ENCODE results near the gene BLMH. TPM values are rescaled to one million over a fixed set of nuclear protein-coding genes. Genes with fewer than 3 reads are reported as not detected.

The BLMH gene
- total RNA-seq, 4 donors from 2014 or later = 13.5 to 32.1 (median 20.4) TPM

GRCh38 chr17:30256756-30257506, 34.8 kb downstream of the BLMH start:
- Histone ChIP-seq H3K27ac (no peak overlapping the region), H3K9me3 (no peaks in the 10 kb centered on the region), H3K36me3 (peaks cover 0 to 16% (median 5%) of the 10 kb centered on the region in 4 donors), H3K4me3 (no peak overlapping the region), H3K4me1 (no peaks in the 10 kb centered on the region), H3K27me3 (no peaks in the 10 kb centered on the region)
- no peak for DNase-seq
- in situ Hi-C loops (cut with MboI; ENCODE audit: low pct_ligation_motif_present in 1 of 4, low pct_unique_long_range_greater_than_20kb in 1 of 4, low sequenced_read_pairs in 3 of 4) = no loop called here
- intact Hi-C loops (cut with DNase I; ENCODE audit: low total_unique reads) = no loop called here
- WGBS, 2 donors (ENCODE audit: low coverage in 1 of 2) = 83 to 87% methylated on average over 5 of the region's 5 CpGs
- TF ChIP-seq POLR2AphosphoS5 (IDR thresholded peaks at IDR 0.05) (no peak), POLR2A (IDR thresholded peaks at IDR 0.05) (no peak), EP300 (IDR thresholded peaks at IDR 0.05; ENCODE audit: low read depth) (no peak), CTCF (IDR thresholded peaks at IDR 0.05) (no peak)

GRCh38 chr17:30254150-30254549, 37.6 kb downstream of the BLMH start:
- Histone ChIP-seq H3K27ac (no peak overlapping the region), H3K27me3 (no peaks in the 10 kb centered on the region), H3K9me3 (no peaks in the 10 kb centered on the region), H3K4me3 (no peak overlapping the region), H3K36me3 (peaks cover 0 to 8% (median 3%) of the 10 kb centered on the region in 4 donors), H3K4me1 (no peaks in the 10 kb centered on the region)
- in situ Hi-C loops (cut with MboI; ENCODE audit: low pct_ligation_motif_present in 1 of 4, low pct_unique_long_range_greater_than_20kb in 1 of 4, low sequenced_read_pairs in 3 of 4) (no loop called here), intact Hi-C loops (cut with DNase I; ENCODE audit: low total_unique reads) (loop anchor here (5.0 kb wide), 1 partner anchor 1867 kb away; no protein-coding TSS in a partner anchor)
- TF ChIP-seq POLR2AphosphoS5 (IDR thresholded peaks at IDR 0.05) (no peak), POLR2A (IDR thresholded peaks at IDR 0.05) (no peak), EP300 (IDR thresholded peaks at IDR 0.05; ENCODE audit: low read depth) (no peak), CTCF (IDR thresholded peaks at IDR 0.05) (no peak)
- DNase-seq = no peak
- WGBS, 2 donors (ENCODE audit: low coverage in 1 of 2) = 60 to 97% methylated on average over 1 of the region's 1 CpG

- in situ Hi-C loops (cut with MboI; ENCODE audit: low pct_ligation_motif_present in 1 of 4, low pct_unique_long_range_greater_than_20kb in 1 of 4, low sequenced_read_pairs in 3 of 4) = no loop called here
- Histone ChIP-seq H3K27me3 (no peaks in the 10 kb centered on the region), H3K36me3 (peaks cover 0 to 15% (median 6%) of the 10 kb centered on the region in 4 donors), H3K4me3 (no peak overlapping the region), H3K9me3 (no peaks in the 10 kb centered on the region), H3K4me1 (no peaks in the 10 kb centered on the region), H3K27ac (no peak overlapping the region)
- 73 to 86% methylated on average over 4 to 7 of the region's 7 CpGs for WGBS, 2 donors (ENCODE audit: low coverage in 1 of 2)
- intact Hi-C loops (cut with DNase I; ENCODE audit: low total_unique reads) = loop anchor here (5.0 kb wide), 1 partner anchor 1866 kb away; no protein-coding TSS in a partner anchor
- TF ChIP-seq POLR2AphosphoS5 (IDR thresholded peaks at IDR 0.05) = no peak
- no peak for DNase-seq
These were observed 38.4 kb downstream of the BLMH start for GRCh38 chr17:30253312-30253711.

GRCh38 chr17:30251931-30252330, 39.8 kb downstream of the BLMH start:
- Histone ChIP-seq H3K4me1 (no peaks in the 10 kb centered on the region), H3K36me3 (peaks cover 0 to 18% (median 6%) of the 10 kb centered on the region in 4 donors), H3K27ac (no peak overlapping the region), H3K27me3 (no peaks in the 10 kb centered on the region), H3K4me3 (no peak overlapping the region), H3K9me3 (no peaks in the 10 kb centered on the region)
- intact Hi-C loops (cut with DNase I; ENCODE audit: low total_unique reads) = loop anchor here (5.0 kb wide), 1 partner anchor 1865 kb away; no protein-coding TSS in a partner anchor
- no peak for DNase-seq
- no peak for TF ChIP-seq EP300 (IDR thresholded peaks at IDR 0.05; ENCODE audit: low read depth)
- in situ Hi-C loops (cut with MboI; ENCODE audit: low pct_ligation_motif_present in 1 of 4, low pct_unique_long_range_greater_than_20kb in 1 of 4, low sequenced_read_pairs in 3 of 4) = no loop called here

GRCh38 chr17:30249460-30249859, 42.3 kb downstream of the BLMH start:
- WGBS, 2 donors (ENCODE audit: low coverage in 1 of 2) = 98% methylated on average over 5 of the region's 5 CpGs; no CpG with 5 or more reads in 1 of the 2 donors
- H3K27ac ChIP-seq = no peak overlapping the region
- in situ Hi-C loops (cut with MboI; ENCODE audit: low pct_ligation_motif_present in 1 of 4, low pct_unique_long_range_greater_than_20kb in 1 of 4, low sequenced_read_pairs in 3 of 4) (no loop called here), intact Hi-C loops (cut with DNase I; ENCODE audit: low total_unique reads) (no loop called here)
- H3K4me3 ChIP-seq = no peak overlapping the region
- no peaks in the 10 kb centered on the region for H3K27me3 ChIP-seq
- no peak for TF ChIP-seq POLR2AphosphoS5 (IDR thresholded peaks at IDR 0.05)
- no peak for TF ChIP-seq EP300 (IDR thresholded peaks at IDR 0.05; ENCODE audit: low read depth)
- TF ChIP-seq POLR2A (IDR thresholded peaks at IDR 0.05) = no peak
- TF ChIP-seq CTCF (IDR thresholded peaks at IDR 0.05) = no peak
- H3K9me3 ChIP-seq = no peaks in the 10 kb centered on the region
- H3K36me3 ChIP-seq = peaks cover 0 to 18% (median 5%) of the 10 kb centered on the region in 4 donors
- no peak for DNase-seq
- H3K4me1 ChIP-seq = no peaks in the 10 kb centered on the region

Measured in transverse colon (tissue), 4 donors.